Heart right ventricle (tissue), 16 donors: Measurements from ENCODE around the gene RBM6. TPM values are rescaled to one million over a fixed set of nuclear protein-coding genes. Genes with fewer than 3 reads are reported as not detected.

Experiments
- ATAC-seq, 8 donors: fragments of 200-7000 bp; cut with Tn5 transposase; one replicate each; pipeline ENCODE4 v1.9.1; 2020; ENCODE audit warnings: mild to moderate bottlenecking in 8 of 8, moderate library complexity in 8 of 8, moderate number of reproducible peaks in 1 of 8
- DNase-seq, 2 donors: peaks; one replicate each; pipeline ENCODE4 v3.0.0-alpha.2; 2020
- H3K27ac ChIP-seq, 10 donors: fragments of 200-600 bp; sonication (generic) in 2 of 10; one replicate each; pipeline versions ENCODE4 v1.5.0 to v1.8.0; 2020 to 2022; ENCODE audit warnings: mild to moderate bottlenecking in 3 of 10
- H3K27me3 ChIP-seq, 7 donors: fragments of 200-600 bp; one replicate each; pipeline ENCODE4 v1.8.0; 2021 to 2022; ENCODE audit warnings: mild to moderate bottlenecking in 2 of 7
- H3K36me3 ChIP-seq, 9 donors: fragments of 200-600 bp; sonication (generic) in 1 of 9; one replicate each; pipeline versions ENCODE4 v1.5.0 to v1.8.0; 2020 to 2022; ENCODE audit warnings: mild to moderate bottlenecking in 2 of 9
- H3K4me1 ChIP-seq, 9 donors: fragments of 200-600 bp; sonication (generic) in 1 of 9; one replicate each; pipeline versions ENCODE4 v1.5.0 to v1.8.0; 2020 to 2022; ENCODE audit warnings: mild to moderate bottlenecking in 4 of 9
- H3K4me3 ChIP-seq, 10 donors: fragments of 200-600 bp; sonication (generic) in 2 of 10; one replicate each; pipeline versions ENCODE4 v1.5.0 to v1.8.0; 2020 to 2022; ENCODE audit warnings: mild to moderate bottlenecking in 7 of 10, moderate library complexity in 2 of 10
- H3K9me3 ChIP-seq, 11 donors: fragments of 200-600 bp in 10 of 11; sonication (generic) in 2 of 11; one replicate each; pipeline versions ENCODE4 v1.5.0 to v1.8.0; 2013 to 2022; ENCODE audit warnings: mild to moderate bottlenecking in 2 of 11, control low read depth in 1 of 11, moderate library complexity in 1 of 11
- WGBS, 2 donors: extraction: QIAGEN DNeasy Blood & Tissue Kit; methylation state at CpG; one replicate each; pipeline ENCODE4 v1.1.7; 2013; ENCODE audit warnings: inconsistent platforms in 1 of 2; 5-methylcytosine and 5-hydroxymethylcytosine counted together
- intact Hi-C, 10 donors: fragments of 100-400 bp; cut with DNase I; formaldehyde crosslinking; loops; one replicate each; pipeline versions ENCODE4 v1.11.1 to v1.14.2; 2022
- polyA plus RNA-seq, 2 donors: library from polyadenylated mRNA; stranded (reverse); fragments of 200-250 nt; gene quantifications; one replicate each; pipeline ENCODE4 v1.2.3, GENCODE V29; 2013
- total RNA-seq, 10 donors: library from RNA; stranded (reverse); fragmentation: NEBNext Ultra II Directional in 3 of 10; extraction: Animal tissue kit (Norgen Biotek cat#: 25700) in 3 of 10; gene quantifications; one replicate each; pipeline versions ENCODE4 v1.2.1 to v1.2.4, GENCODE V29; 2021 to 2023
- TF ChIP-seq, protein P1 (sequence below), 9 donors: fragments of 200-600 bp; sonication (generic) in 2 of 9; IDR thresholded peaks; one replicate each; pipeline versions ENCODE4 v1.5.0 to v1.8.0; 2021 to 2022; ENCODE audit warnings: antibody characterized with exemption in 9 of 9, mild to moderate bottlenecking in 5 of 9, moderate library complexity in 1 of 9
- donor health status: Arrhythmogenic right ventricular cardiomyopathy.
- donor health status: ischemic (EF 13 %, LVEDD 7.1; RV severe dilation, severe dysfunction).
- donor health status: healthy with polysubstance abuse.
- donor health status: DM: no; HTN: yes; CAD: no.
- donor health status: DM: no; HTN: no; CAD: no.
- donor health status: ischemic (EF 25% LVEDD 6.9; RV normal size, moderate dysfunction).
- donor health status: ischemic (EF 25% LVEDD 5.7; RV mildly dilated, moderate dysfunction).
- donor health status: healthy.
- donor health status: DM: yes; HTN: yes; CAD: no.
- donor health status: Ischemic cardiomyopathy.
- donor health status: ischemic (EF 35%, LVEDD 5.7; RV mildly dilated, moderate dysfunction).
- donor health status: nonischemic (EF 11% LVEDD 7.7; RV severe dilation, severe dysfunction).
- donor health status: DM: yes; HTN: yes; CAD: no.
- donor health status: PGD.
- donor health status: ischemic (EF 29% LVEDD 5.4; RV normal size, mild dysfunction).
- donor health status: nonischemic (EF 23%, LVEDD 6.1; RV moderate dilation, normal function).

Gene RBM6
- total and polyA plus RNA-seq, 12 donors: 26.0 to 208 (median 37.6) TPM

DNA sequence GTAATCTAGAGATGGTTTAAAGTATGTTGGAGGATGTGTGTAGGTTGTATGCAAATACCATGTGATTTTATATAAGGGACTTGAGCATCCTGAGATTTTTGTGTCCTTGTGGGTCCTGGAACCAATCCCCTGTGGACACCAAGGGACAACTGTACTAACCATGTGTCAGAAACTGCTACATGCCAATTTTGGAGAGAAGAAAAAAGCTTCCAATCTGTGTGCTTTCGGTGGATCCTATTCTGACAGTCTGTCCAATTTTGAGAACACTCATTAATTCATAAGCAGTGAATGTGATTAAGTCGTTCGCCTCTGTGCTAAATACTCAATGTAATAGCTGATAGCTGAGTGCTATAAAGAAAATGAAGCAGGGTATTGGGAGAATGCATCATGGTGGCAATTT is 61.6 kb downstream of the RBM6 start:
- Histone ChIP-seq H3K36me3 (peaks cover 0 to 77% (median 0%) of the 10 kb centered on the region in 9 donors), H3K9me3 (no peaks in the 10 kb centered on the region)
- DNase-seq: no peak

DNA sequence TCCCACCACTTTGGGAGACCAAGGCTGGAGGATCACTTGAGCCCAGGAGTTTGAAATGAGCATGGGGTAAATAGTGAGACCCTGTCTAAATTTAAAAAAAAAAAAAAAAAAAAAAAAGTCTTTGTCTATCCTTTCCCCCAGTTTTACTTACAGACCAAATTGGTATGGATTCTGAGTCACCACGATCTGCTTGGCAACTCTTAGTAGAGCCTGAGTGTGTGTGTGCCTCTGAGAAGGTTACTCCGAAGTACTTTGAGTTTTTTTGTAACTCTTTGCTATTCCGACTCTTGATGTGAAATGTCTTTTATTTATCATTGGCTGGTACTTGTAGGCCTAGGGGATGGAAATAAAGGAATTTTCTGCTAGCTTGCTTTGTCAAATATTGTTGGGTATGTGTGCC is 63.3 kb downstream of the RBM6 start:
- DNase-seq: no peak
- intact Hi-C loops: no loop called here
- Histone ChIP-seq H3K27me3 (no peaks in the 10 kb centered on the region), H3K4me1 (no peaks in the 10 kb centered on the region), H3K4me3 (no peak overlapping the region), H3K27ac (no peak overlapping the region), H3K9me3 (no peaks in the 10 kb centered on the region), H3K36me3 (peaks cover 0 to 75% (median 0%) of the 10 kb centered on the region in 9 donors)
- ATAC-seq: no peak
- WGBS, 2 donors: 92 to 93% methylated on average over 3 of the region's 3 CpGs
- TF ChIP-seq, protein P1, sequence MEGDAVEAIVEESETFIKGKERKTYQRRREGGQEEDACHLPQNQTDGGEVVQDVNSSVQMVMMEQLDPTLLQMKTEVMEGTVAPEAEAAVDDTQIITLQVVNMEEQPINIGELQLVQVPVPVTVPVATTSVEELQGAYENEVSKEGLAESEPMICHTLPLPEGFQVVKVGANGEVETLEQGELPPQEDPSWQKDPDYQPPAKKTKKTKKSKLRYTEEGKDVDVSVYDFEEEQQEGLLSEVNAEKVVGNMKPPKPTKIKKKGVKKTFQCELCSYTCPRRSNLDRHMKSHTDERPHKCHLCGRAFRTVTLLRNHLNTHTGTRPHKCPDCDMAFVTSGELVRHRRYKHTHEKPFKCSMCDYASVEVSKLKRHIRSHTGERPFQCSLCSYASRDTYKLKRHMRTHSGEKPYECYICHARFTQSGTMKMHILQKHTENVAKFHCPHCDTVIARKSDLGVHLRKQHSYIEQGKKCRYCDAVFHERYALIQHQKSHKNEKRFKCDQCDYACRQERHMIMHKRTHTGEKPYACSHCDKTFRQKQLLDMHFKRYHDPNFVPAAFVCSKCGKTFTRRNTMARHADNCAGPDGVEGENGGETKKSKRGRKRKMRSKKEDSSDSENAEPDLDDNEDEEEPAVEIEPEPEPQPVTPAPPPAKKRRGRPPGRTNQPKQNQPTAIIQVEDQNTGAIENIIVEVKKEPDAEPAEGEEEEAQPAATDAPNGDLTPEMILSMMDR (IDR thresholded peaks at IDR 0.05): no peak

More for the DNA sequence above, 61.6 kb downstream of the RBM6 start:
- Histone ChIP-seq H3K27ac (no peak overlapping the region), H3K4me1 (no peaks in the 10 kb centered on the region), H3K4me3 (no peak overlapping the region), H3K27me3 (no peaks in the 10 kb centered on the region)
- ATAC-seq: no peak
- TF ChIP-seq, protein P1 (IDR thresholded peaks at IDR 0.05): no peak
- WGBS, 2 donors: 95 to 97% methylated on average over 3 of the region's 3 CpGs
- intact Hi-C loops: no loop called here

DNA sequence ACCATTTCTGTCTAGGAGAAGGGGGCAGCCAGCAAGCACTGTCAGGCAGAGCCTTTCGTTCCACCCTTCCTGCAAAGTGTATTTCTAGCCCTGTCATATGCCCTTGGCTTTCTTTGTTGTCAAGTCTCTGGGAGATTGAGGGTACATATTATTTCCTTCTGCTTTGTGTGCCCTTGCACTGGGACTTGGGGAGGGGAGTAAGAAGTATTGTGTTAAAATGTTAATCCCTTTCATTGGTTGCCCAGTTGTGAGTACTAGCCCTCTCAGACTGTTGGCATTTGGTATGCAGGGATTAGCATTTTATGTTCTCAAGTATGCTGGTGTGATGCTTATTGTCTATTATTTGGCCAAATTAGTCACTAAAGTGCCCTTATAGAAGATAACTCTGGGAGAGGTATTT is 63.9 kb downstream of the RBM6 start:
- intact Hi-C loops: no loop called here
- 0 to 50% methylated on average over 1 of the region's 1 CpG for WGBS, 2 donors
- Histone ChIP-seq H3K27ac (no peak overlapping the region), H3K27me3 (no peaks in the 10 kb centered on the region), H3K4me3 (no peak overlapping the region), H3K4me1 (no peaks in the 10 kb centered on the region), H3K9me3 (no peaks in the 10 kb centered on the region), H3K36me3 (peaks cover 0 to 74% (median 0%) of the 10 kb centered on the region in 9 donors)
- ATAC-seq (no peak), DNase-seq (no peak)
- TF ChIP-seq, protein P1 (IDR thresholded peaks at IDR 0.05): no peak

DNA sequence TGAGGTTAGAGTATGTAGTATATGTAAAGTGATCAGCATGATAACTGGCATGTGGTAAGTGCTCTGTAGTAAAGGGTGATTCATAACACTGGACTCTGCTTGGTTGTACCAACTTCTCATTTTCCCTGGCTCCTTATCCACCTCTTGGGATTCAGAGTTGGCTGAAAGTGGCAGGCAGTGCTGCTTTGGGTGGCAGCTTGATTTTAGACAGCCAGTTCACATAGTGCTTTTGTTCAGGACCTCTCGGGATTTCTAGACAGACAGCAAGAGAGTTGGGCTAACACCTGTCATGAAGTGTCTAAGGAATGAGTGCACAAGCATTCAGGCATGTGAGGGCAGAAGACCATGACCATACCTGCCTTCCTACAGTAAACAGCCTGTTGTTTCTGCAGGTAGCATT is 69.0 kb downstream of the RBM6 start:
- no peak overlapping the region for H3K4me3 ChIP-seq
- TF ChIP-seq, protein P1 (IDR thresholded peaks at IDR 0.05): no peak
- WGBS, 2 donors: 87 to 92% methylated on average over 1 of the region's 1 CpG
- no peaks in the 10 kb centered on the region for H3K27me3 ChIP-seq
- no peak for ATAC-seq
- H3K36me3 ChIP-seq: peaks cover 0 to 65% (median 0%) of the 10 kb centered on the region in 9 donors
- intact Hi-C loops: no loop called here
- no peaks in the 10 kb centered on the region for H3K4me1 ChIP-seq
- no peaks in the 10 kb centered on the region for H3K9me3 ChIP-seq
- DNase-seq: no peak
- H3K27ac ChIP-seq: no peak overlapping the region
